DMS153 (cell line): ENCODE measurements around the gene RARS1.
A peak's percentile ranks its signal among the peaks of the same experiment; 100 is the strongest.

Experiments
- DNase-seq: peaks from one replicate; lab custom pipeline; 2025; lab: John Stamatoyannopoulos, UW

RARS1 gene

GRCh38 chr5:168486136-168486879 lies at the start of gene RARS1:
Gene RARS1 (plus strand): TSS chr5:168486471. CDS start chr5:168486499, 28 bp downstream.
- peak; percentile 58 for DNase-seq

GRCh38 chr5:168438349-168438748 lies 47.9 kb upstream of the RARS1 start:
- no peak for DNase-seq

GRCh38 chr5:168443533-168443932 lies 42.7 kb upstream of the RARS1 start:
- no peak for DNase-seq

GRCh38 chr5:168443950-168444700 lies 42.1 kb upstream of the RARS1 start:
- DNase-seq, result no peak

GRCh38 chr5:168446983-168447619 lies 39.2 kb upstream of the RARS1 start:
- DNase-seq, result no peak

GRCh38 chr5:168447808-168448207 lies 38.5 kb upstream of the RARS1 start:
- no peak for DNase-seq

GRCh38 chr5:168449166-168449565 lies 37.1 kb upstream of the RARS1 start:
- DNase-seq, result no peak

- no peak for DNase-seq
These were observed 34.7 kb upstream of the RARS1 start for GRCh38 chr5:168451565-168451964.

- DNase-seq, result no peak
These were observed 31.1 kb upstream of the RARS1 start for GRCh38 chr5:168455201-168455600.

GRCh38 chr5:168457542-168457941 lies 28.7 kb upstream of the RARS1 start:
- DNase-seq, result no peak

- no peak for DNase-seq
These were observed 25.7 kb upstream of the RARS1 start for GRCh38 chr5:168460606-168461005.

- no peak for DNase-seq
These were observed 23.2 kb upstream of the RARS1 start for GRCh38 chr5:168463081-168463480.

- no peak for DNase-seq
These were observed 22.1 kb upstream of the RARS1 start for GRCh38 chr5:168464214-168464613.

- no peak for DNase-seq
These were observed 21.6 kb upstream of the RARS1 start for GRCh38 chr5:168464641-168465040.

- peak; percentile 2 for DNase-seq
These were observed 18.4 kb upstream of the RARS1 start for GRCh38 chr5:168467755-168468330.

- no peak for DNase-seq
These were observed 17.4 kb upstream of the RARS1 start for GRCh38 chr5:168468836-168469235.

- DNase-seq, result no peak
These were observed 16.5 kb upstream of the RARS1 start for GRCh38 chr5:168469816-168470215.

- no peak for DNase-seq
These were observed 14.5 kb upstream of the RARS1 start for GRCh38 chr5:168471785-168472184.

GRCh38 chr5:168472329-168472728 lies 13.9 kb upstream of the RARS1 start:
- DNase-seq, result no peak

- DNase-seq, result no peak
These were observed 12.0 kb upstream of the RARS1 start for GRCh38 chr5:168474319-168474718.

- no peak for DNase-seq
These were observed 9.2 kb upstream of the RARS1 start for GRCh38 chr5:168477060-168477459.

GRCh38 chr5:168479166-168479565 lies 7.1 kb upstream of the RARS1 start:
- DNase-seq, result no peak

- no peak for DNase-seq
These were observed 5.7 kb upstream of the RARS1 start for GRCh38 chr5:168480601-168481000.
